Activated CD4-positive, alpha-beta memory T cell treated with anti-CD3 and anti-CD28 coated beads for 36 hours (primary cell): ENCODE results near the gene SRBD1. TPM values are rescaled to one million over a fixed set of nuclear protein-coding genes. Genes with fewer than 3 reads are reported as not detected.

Experiments used
- CTCF ChIA-PET: fragments of 350-600 bp; sonication (Branson Sonifier 250); formaldehyde crosslinking; loops from one replicate; lab custom pipeline; 2021; ENCODE audit warnings: antibody characterized with exemption, inconsistent platforms; lab: Charles Lee
- POLR2A ChIA-PET: fragments of 350-600 bp; sonication (Branson Sonifier 250); formaldehyde crosslinking; loops from one replicate; lab custom pipeline; 2021; ENCODE audit warnings: antibody characterized with exemption; lab: Charles Lee
- DNase-seq: peaks from one replicate; pipeline ENCODE4 v3.0.0-alpha.2; 2020
- H3K27ac Mint-ChIP-seq: one replicate; pipeline ENCODE4 v1.8.0; 2021; ENCODE audit warnings: mixed read lengths
- H3K27me3 Mint-ChIP-seq: one replicate; pipeline ENCODE4 v1.8.0; 2021; ENCODE audit warnings: mixed read lengths
- H3K36me3 Mint-ChIP-seq: one replicate; pipeline ENCODE4 v1.8.0; 2021; ENCODE audit warnings: mixed read lengths
- H3K4me1 Mint-ChIP-seq: one replicate; pipeline ENCODE4 v1.8.0; 2021; ENCODE audit warnings: low read depth, mixed read lengths
- H3K4me3 Mint-ChIP-seq: one replicate; pipeline ENCODE4 v1.8.0; 2021; ENCODE audit warnings: mild to moderate bottlenecking, mixed read lengths
- H3K9me3 Mint-ChIP-seq: one replicate; pipeline ENCODE4 v1.8.0; 2021; ENCODE audit warnings: mixed read lengths
- intact Hi-C: fragments of 100-400 bp; cut with micrococcal nuclease; formaldehyde crosslinking; loops from one replicate; pipeline ENCODE4 v1.15.1; 2023
- total RNA-seq, 2 experiments: library from RNA; stranded (reverse); gene quantifications; one replicate each; pipeline ENCODE4 v1.2.3, GENCODE V29; 2021

Gene SRBD1
- total RNA-seq, 2 experiments from 2014 or later, result 19.3 to 20.5 TPM

- Mint-ChIP-seq H3K4me1 (no peaks in the 10 kb centered on the region), H3K27me3 (peaks cover 18% of the 10 kb centered on the region), H3K9me3 (no peaks in the 10 kb centered on the region), H3K36me3 (no peaks in the 10 kb centered on the region), H3K27ac (no peak overlapping the region), H3K4me3 (no peak overlapping the region)
- CTCF ChIA-PET, result no interaction called here
- intact Hi-C loops, result no loop called here
- DNase-seq, result no peak
- POLR2A ChIA-PET, result no interaction called here
Observed at GRCh38 chr2:45631319-45631718, 20.3 kb upstream of the SRBD1 start.

DNA sequence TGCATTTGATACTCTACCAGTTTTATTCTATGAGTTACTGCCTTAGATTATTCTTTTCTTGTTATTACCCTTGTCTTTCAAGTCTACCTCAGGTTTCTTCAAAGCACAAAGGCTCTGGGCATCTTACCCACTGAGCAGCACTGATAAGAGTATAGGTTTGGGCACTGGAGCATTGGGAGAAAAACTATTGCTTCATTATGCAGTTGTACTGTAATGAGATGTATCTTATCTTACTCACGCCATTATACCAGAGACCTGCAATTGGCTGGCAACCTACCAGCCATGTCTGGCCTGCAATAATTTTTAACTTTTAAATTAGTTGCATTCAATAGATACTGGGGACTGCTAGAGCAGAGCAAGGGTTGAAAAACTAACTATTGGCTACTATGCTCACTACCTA lies 18.9 kb upstream of the SRBD1 start:
- no peak overlapping the region for H3K4me3 Mint-ChIP-seq
- no peak for DNase-seq
- H3K9me3 Mint-ChIP-seq, result no peaks in the 10 kb centered on the region
- no peaks in the 10 kb centered on the region for H3K36me3 Mint-ChIP-seq
- ChIA-PET POLR2A (no interaction called here), CTCF (no interaction called here)
- H3K27ac Mint-ChIP-seq, result no peak overlapping the region
- intact Hi-C loops, result no loop called here
- peaks cover 20% of the 10 kb centered on the region for H3K27me3 Mint-ChIP-seq
- H3K4me1 Mint-ChIP-seq, result no peaks in the 10 kb centered on the region

DNA sequence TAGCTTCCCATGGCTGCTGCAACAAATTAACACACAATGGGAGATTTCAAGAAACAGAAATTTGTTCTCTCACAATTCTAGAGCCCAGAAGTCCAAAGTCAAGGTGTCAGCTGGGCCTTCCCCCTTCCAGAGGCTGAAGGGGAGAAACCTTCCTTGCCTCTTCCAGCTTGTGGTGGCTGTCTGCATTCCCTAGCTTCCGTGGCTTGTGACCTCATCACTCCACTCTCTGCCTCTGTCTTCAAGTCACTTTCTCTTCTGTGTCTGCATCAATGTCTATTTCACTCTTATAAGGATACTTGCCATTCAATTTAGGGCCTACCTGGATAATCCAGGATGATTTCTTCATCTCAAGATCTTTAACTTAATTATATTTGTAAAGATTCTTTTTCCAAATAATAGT lies 16.8 kb upstream of the SRBD1 start:
- Mint-ChIP-seq H3K9me3 (no peaks in the 10 kb centered on the region), H3K4me3 (no peak overlapping the region), H3K4me1 (peaks cover under 1% of the 10 kb centered on the region), H3K27ac (no peak overlapping the region), H3K27me3 (peaks cover 21% of the 10 kb centered on the region), H3K36me3 (no peaks in the 10 kb centered on the region)
- CTCF ChIA-PET, result interaction anchor here (1.1 kb wide), 1 partner anchor 151 kb away, joined by 3 read pairs; no protein-coding TSS in a partner anchor
- DNase-seq, result no peak
- POLR2A ChIA-PET, result no interaction called here
- intact Hi-C loops, result no loop called here

GRCh38 chr2:45626387-45627221 lies 15.5 kb upstream of the SRBD1 start:
- no peaks in the 10 kb centered on the region for H3K9me3 Mint-ChIP-seq
- CTCF ChIA-PET, result interaction anchor here (0.9 to 1.1 kb wide), 2 partner anchors 153 to 310 kb away, joined by 3 read pairs; no protein-coding TSS in a partner anchor

DNA sequence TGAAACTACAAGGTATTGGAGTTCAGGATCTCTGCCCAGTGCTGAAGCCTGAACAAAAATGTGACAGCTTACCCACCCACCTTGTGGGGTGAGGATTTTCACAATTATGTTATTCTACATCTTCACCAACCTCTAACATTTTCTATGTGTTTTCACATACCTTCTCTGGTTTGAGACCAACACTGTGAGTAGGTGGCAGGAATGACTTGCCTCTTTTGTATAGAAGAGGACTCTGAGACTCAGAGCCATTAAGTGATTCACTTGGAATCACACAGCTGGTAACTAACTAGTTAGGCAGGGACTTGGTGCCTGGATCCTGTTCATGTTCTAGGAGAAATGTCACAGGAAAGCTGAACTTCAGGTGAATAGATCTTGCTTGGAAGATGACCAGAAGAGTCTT lies 14.8 kb upstream of the SRBD1 start:
- peaks cover 14% of the 10 kb centered on the region for H3K27me3 Mint-ChIP-seq
- ChIA-PET CTCF (interaction anchor here (0.9 to 1.3 kb wide), 2 partner anchors 153 to 310 kb away, joined by 3 read pairs; no protein-coding TSS in a partner anchor), POLR2A (no interaction called here)
- intact Hi-C loops, result no loop called here
- H3K36me3 Mint-ChIP-seq, result no peaks in the 10 kb centered on the region
- no peaks in the 10 kb centered on the region for H3K9me3 Mint-ChIP-seq
- H3K4me1 Mint-ChIP-seq, result peaks cover 3% of the 10 kb centered on the region
- H3K27ac Mint-ChIP-seq, result no peak overlapping the region
- no peak overlapping the region for H3K4me3 Mint-ChIP-seq
- no peak for DNase-seq

More at GRCh38 chr2:45626387-45627221, 15.5 kb upstream of the SRBD1 start:
- Mint-ChIP-seq H3K36me3 (no peaks in the 10 kb centered on the region), H3K27me3 (peaks cover 13% of the 10 kb centered on the region), H3K27ac (no peak overlapping the region), H3K4me1 (peaks cover 3% of the 10 kb centered on the region), H3K4me3 (no peak overlapping the region)
- DNase-seq, result no peak
- intact Hi-C loops, result no loop called here
- POLR2A ChIA-PET, result no interaction called here

DNA sequence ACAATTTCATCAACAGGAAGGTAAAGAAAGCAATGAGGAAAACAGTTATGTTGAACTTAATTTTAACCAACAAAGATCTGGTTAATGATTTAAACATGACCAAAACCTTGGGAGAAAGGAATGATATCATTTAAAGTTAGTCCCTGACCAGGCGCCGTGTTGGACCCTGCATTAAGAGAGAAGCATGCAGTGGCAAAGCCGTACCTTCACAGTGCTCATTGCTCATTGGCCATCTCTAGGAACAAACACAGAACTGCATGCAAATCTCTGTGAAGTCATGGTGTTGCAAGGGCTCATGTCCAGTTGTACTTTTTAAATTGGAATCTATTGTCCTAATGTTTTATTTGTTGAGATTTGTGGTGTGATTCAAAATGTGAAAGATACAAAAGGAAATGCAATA lies 12.0 kb upstream of the SRBD1 start:
- H3K27ac Mint-ChIP-seq, result no peak overlapping the region
- no peaks in the 10 kb centered on the region for H3K36me3 Mint-ChIP-seq
- no peaks in the 10 kb centered on the region for H3K9me3 Mint-ChIP-seq
- no peak overlapping the region for H3K4me3 Mint-ChIP-seq
- intact Hi-C loops, result no loop called here
- peaks cover 15% of the 10 kb centered on the region for H3K27me3 Mint-ChIP-seq
- DNase-seq, result no peak
- H3K4me1 Mint-ChIP-seq, result peaks cover 8% of the 10 kb centered on the region
- ChIA-PET POLR2A (interaction anchor here (0.7 kb wide), 1 partner anchor 34 kb away, joined by 3 read pairs; no protein-coding TSS in a partner anchor), CTCF (no interaction called here)

DNA sequence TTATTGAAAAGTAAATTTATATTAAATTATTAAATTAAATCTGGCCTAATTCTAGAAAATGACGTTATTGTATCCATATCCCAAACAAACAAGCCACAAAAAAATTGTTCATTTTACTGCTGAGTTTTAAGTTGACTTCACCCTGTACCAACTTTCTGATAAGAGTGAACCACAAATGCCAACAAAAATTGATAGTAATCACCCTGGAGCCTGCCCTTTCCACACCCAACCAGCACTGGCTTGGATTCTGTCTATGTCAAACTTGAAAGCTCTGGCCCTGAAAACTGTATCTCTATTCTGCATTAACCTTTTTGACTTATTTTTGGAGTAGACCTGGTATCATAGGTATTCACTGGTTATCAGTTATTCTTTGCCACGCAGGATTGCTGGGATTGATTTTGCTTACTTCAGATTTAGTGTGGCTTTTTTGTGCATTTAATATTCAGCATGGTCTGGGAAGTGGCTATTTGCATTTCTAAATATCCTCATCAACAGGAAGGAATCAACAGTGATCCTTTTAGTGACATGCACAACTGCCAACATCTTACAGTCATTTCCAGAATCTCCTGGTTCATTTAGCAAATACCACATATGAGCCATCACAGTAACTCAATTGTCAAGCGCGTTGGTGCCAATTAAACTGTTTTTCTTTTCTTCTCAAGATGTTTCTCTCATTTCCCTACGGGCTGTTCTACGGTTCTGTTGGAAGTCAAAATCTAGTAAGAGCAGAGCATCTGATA lies 11.4 kb upstream of the SRBD1 start:
- no peaks in the 10 kb centered on the region for H3K36me3 Mint-ChIP-seq
- H3K27me3 Mint-ChIP-seq, result peaks cover 15% of the 10 kb centered on the region
- POLR2A ChIA-PET, result no interaction called here
- H3K27ac Mint-ChIP-seq, result no peak overlapping the region
- intact Hi-C loops, result no loop called here
- no peak for DNase-seq
- H3K4me3 Mint-ChIP-seq, result no peak overlapping the region
- peaks cover 8% of the 10 kb centered on the region for H3K4me1 Mint-ChIP-seq
- CTCF ChIA-PET, result no interaction called here
- H3K9me3 Mint-ChIP-seq, result no peaks in the 10 kb centered on the region

- POLR2A ChIA-PET, result no interaction called here
- Mint-ChIP-seq H3K4me3 (no peak overlapping the region), H3K27me3 (peaks cover 8% of the 10 kb centered on the region)
Observed at GRCh38 chr2:45617496-45617895, 6.4 kb upstream of the SRBD1 start.

GRCh38 chr2:45616658-45617411 lies 5.8 kb upstream of the SRBD1 start:
- ChIA-PET CTCF (no interaction called here), POLR2A (no interaction called here)
- DNase-seq, result no peak

More at GRCh38 chr2:45617496-45617895, 6.4 kb upstream of the SRBD1 start:
- Mint-ChIP-seq H3K36me3 (no peaks in the 10 kb centered on the region), H3K4me1 (peaks cover 6% of the 10 kb centered on the region), H3K9me3 (no peaks in the 10 kb centered on the region), H3K27ac (no peak overlapping the region)
- intact Hi-C loops, result no loop called here
- CTCF ChIA-PET, result no interaction called here
- DNase-seq, result no peak

DNA sequence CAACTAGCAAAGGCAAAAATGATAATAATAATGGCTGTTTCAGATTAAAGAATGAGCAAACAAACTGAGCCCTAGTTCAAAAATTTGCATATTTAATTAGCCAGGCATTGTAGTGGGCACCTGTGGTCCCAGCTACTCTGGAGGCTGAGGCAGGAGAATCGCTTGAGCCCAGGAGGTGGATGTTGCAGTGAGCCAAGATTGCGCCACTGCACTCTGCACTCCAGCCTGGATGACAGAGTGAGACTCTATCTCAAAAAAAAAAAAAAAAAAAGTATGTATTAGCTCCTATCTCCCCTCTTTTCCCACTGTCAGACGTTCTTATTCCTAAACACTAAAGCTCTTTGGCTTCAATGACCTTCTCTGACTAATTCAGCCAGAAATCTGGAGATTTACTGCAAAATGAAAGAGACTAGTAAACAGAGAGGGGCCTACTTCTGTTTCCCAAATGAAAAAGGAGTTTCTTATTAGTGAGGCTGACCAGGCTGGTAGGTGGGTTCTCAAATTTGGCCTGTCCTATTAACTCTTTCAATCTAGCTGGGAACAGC lies 3.9 kb upstream of the SRBD1 start:
- intact Hi-C loops, result no loop called here
- H3K9me3 Mint-ChIP-seq, result no peaks in the 10 kb centered on the region
- CTCF ChIA-PET, result interaction anchor here (1.4 kb wide), 1 partner anchor 164 kb away, joined by 4 read pairs; no protein-coding TSS in a partner anchor

More at GRCh38 chr2:45616658-45617411, 5.8 kb upstream of the SRBD1 start:
- Mint-ChIP-seq H3K27ac (no peak overlapping the region), H3K4me3 (no peak overlapping the region), H3K36me3 (no peaks in the 10 kb centered on the region), H3K27me3 (peaks cover 8% of the 10 kb centered on the region), H3K9me3 (no peaks in the 10 kb centered on the region), H3K4me1 (peaks cover 8% of the 10 kb centered on the region)
- intact Hi-C loops, result no loop called here

DNA sequence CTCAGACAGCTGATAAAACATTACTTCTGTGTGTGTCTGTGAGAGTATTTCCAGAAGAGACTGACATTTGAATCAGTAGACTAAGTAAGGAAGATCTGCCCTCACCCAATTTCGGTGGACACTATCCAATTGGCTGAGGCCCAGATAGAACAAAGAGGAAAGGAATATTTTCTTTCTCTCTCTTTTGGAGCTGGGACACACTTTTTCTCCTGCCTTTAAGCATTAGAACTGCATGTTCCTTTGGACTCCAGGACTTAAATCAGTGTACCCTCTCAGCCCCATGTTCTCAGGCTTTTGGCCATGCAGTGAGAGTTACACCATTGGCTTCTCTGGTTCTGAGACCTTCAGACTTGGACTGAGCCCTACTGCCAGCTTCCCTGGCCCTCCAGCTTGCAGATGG lies 3.3 kb upstream of the SRBD1 start:
- no peak overlapping the region for H3K27ac Mint-ChIP-seq
- H3K36me3 Mint-ChIP-seq, result no peaks in the 10 kb centered on the region
- peaks cover 16% of the 10 kb centered on the region for H3K4me1 Mint-ChIP-seq
- no peak for DNase-seq
- ChIA-PET POLR2A (no interaction called here), CTCF (interaction anchor here (1.4 kb wide), 1 partner anchor 164 kb away, joined by 4 read pairs; no protein-coding TSS in a partner anchor)
- intact Hi-C loops, result no loop called here
- H3K4me3 Mint-ChIP-seq, result no peak overlapping the region
- H3K9me3 Mint-ChIP-seq, result no peaks in the 10 kb centered on the region
- H3K27me3 Mint-ChIP-seq, result peaks cover 1% of the 10 kb centered on the region

More for the DNA sequence above, 3.9 kb upstream of the SRBD1 start:
- peaks cover 4% of the 10 kb centered on the region for H3K27me3 Mint-ChIP-seq
- POLR2A ChIA-PET, result no interaction called here
- H3K4me1 Mint-ChIP-seq, result peaks cover 15% of the 10 kb centered on the region
- H3K4me3 Mint-ChIP-seq, result no peak overlapping the region
- no peak for DNase-seq
- no peak overlapping the region for H3K27ac Mint-ChIP-seq
- no peaks in the 10 kb centered on the region for H3K36me3 Mint-ChIP-seq
